Keratinocyte (primary cell): ENCODE results near the gene TMEM107. TPM values are rescaled to one million over a fixed set of nuclear protein-coding genes. Genes with fewer than 3 reads are reported as not detected.

Experiments
- DNase-seq: peaks from one replicate; pipeline ENCODE4 v3.0.0-alpha.2; 2011; ENCODE audit warnings: low read depth, missing footprints, low spot score
- FAIRE-seq: peaks from 2 replicates; lab custom pipeline; 2011; peaks lifted over from hg19 to GRCh38; lab: Jason Lieb, UNC
- H2AFZ ChIP-seq: 2 replicates; pipeline ENCODE4 v1.6.0; 2012; ENCODE audit warnings: low read length, control low read depth, inconsistent platforms; ENCODE audit not compliant: control insufficient read depth
- H3K27ac ChIP-seq: 2 replicates; pipeline ENCODE4 v1.5.1; 2011; ENCODE audit warnings: low read length; ENCODE audit not compliant: control insufficient read depth, insufficient read depth
- H3K27me3 ChIP-seq: 3 replicates; pipeline ENCODE4 v1.6.0; 2011; ENCODE audit warnings: low read length; ENCODE audit not compliant: control insufficient read depth, insufficient read depth; ENCODE audit errors: extremely low read depth
- H3K36me3 ChIP-seq, 2 experiments: 2 replicates in 1 of 2; 3 replicates in 1 of 2; pipeline ENCODE4 v1.5.1; 2011; ENCODE audit warnings: low read length in 2 of 2, mild to moderate bottlenecking in 1 of 2; ENCODE audit not compliant: control insufficient read depth in 2 of 2, insufficient read depth in 2 of 2; ENCODE audit errors: extremely low read depth in 1 of 2
- H3K4me1 ChIP-seq: 3 replicates; pipeline ENCODE4 v1.5.1; 2011; ENCODE audit warnings: low read length; ENCODE audit not compliant: control insufficient read depth, insufficient read depth; ENCODE audit errors: extremely low read depth
- H3K4me2 ChIP-seq: 3 replicates; pipeline ENCODE4 v1.6.0; 2011; ENCODE audit warnings: low read depth, low read length; ENCODE audit not compliant: control insufficient read depth, insufficient read depth; ENCODE audit errors: extremely low read depth
- H3K4me3 ChIP-seq, 3 experiments: fragments of 200-600 bp in 1 of 3; sonication (generic) in 1 of 3; 2 replicates in 2 of 3; 3 replicates in 1 of 3; pipeline ENCODE4 v1.5.1; 2011 to 2016; ENCODE audit warnings: low read length in 3 of 3, mild to moderate bottlenecking in 3 of 3, control low read depth in 2 of 3, inconsistent platforms in 1 of 3, low read depth in 1 of 3, mixed read lengths in 1 of 3, mixed run types in 1 of 3, moderate library complexity in 1 of 3; ENCODE audit not compliant: control insufficient read depth in 2 of 3, insufficient read depth in 2 of 3; ENCODE audit errors: extremely low read depth in 1 of 3
- H3K79me2 ChIP-seq: 2 replicates; pipeline ENCODE4 v1.6.0; 2012; ENCODE audit warnings: low read length; ENCODE audit not compliant: control insufficient read depth, insufficient read depth
- H3K9ac ChIP-seq: 3 replicates; pipeline ENCODE4 v1.6.0; 2011; ENCODE audit warnings: low read length; ENCODE audit not compliant: control insufficient read depth, insufficient read depth; ENCODE audit errors: extremely low read depth
- H3K9me1 ChIP-seq: 3 replicates; pipeline ENCODE4 v1.6.0; 2011; ENCODE audit warnings: low read length; ENCODE audit not compliant: control insufficient read depth, insufficient read depth; ENCODE audit errors: extremely low read depth
- H3K9me3 ChIP-seq: 2 replicates; pipeline ENCODE4 v1.5.1; 2012; ENCODE audit warnings: low read depth, low read length; ENCODE audit not compliant: control insufficient read depth
- H4K20me1 ChIP-seq: 3 replicates; pipeline ENCODE4 v1.6.0; 2011; ENCODE audit warnings: low read length; ENCODE audit not compliant: control insufficient read depth, insufficient read depth; ENCODE audit errors: extremely low read depth
- CTCF ChIP-seq, 3 experiments: IDR thresholded peaks in 1 of 3; conservative IDR thresholded peaks in 1 of 3; optimal IDR thresholded peaks in 1 of 3; 2 replicates in 2 of 3; 3 replicates in 1 of 3; pipeline versions ENCODE3 to v1.5.1; 2011; ENCODE audit warnings: low read length in 3 of 3, mild to moderate bottlenecking in 3 of 3, moderate library complexity in 2 of 3, control low read depth in 1 of 3, inconsistent platforms in 1 of 3; ENCODE audit not compliant: insufficient read depth in 2 of 3; ENCODE audit errors: extremely low read depth in 1 of 3
- EZH2 ChIP-seq: IDR thresholded peaks from one replicate; pipeline ENCODE4 v1.6.1; 2012; ENCODE audit warnings: inconsistent platforms, mild to moderate bottlenecking, low read length, moderate library complexity
- dilution Hi-C: fragments of 300-500 bp; cut with MboI; formaldehyde crosslinking; loops from one replicate; pipeline ENCODE4 v1.7.0; 2020; ENCODE audit warnings: low sequenced_read_pairs; ENCODE audit not compliant: extremely low pct_ligation_motif_present
- polyA plus RNA-seq, 5 experiments: library from polyadenylated mRNA; depleted of rRNA in 3 of 5; stranded (reverse) in 3 of 5; stranded (forward) in 1 of 5; unstranded in 1 of 5; fragments of >200 nt; gene quantifications; 1 replicate in 1 of 5; 2 replicates in 3 of 5; 3 replicates in 1 of 5; pipeline versions ENCODE4 v1.2.1 to v1.2.3, GENCODE V29; 2011 to 2012; ENCODE audit warnings: missing spikeins in 2 of 5, low read depth in 1 of 5, low replicate concordance in 1 of 5

The TMEM107 gene
- polyA plus RNA-seq, 1 donor (not counting 4 experiments of a cell fraction or from before 2014, with no cell fraction given): 19.0 TPM

- peak overlapping the region; percentile 92 for H3K4me2 ChIP-seq
- peak overlapping the region; percentile 1 to 93 (median 78) for H3K4me3 ChIP-seq
- H3K9me1 ChIP-seq: peaks cover 3% of the 10 kb centered on the region
- H3K4me1 ChIP-seq: peaks cover 42% of the 10 kb centered on the region
- no peaks in the 10 kb centered on the region for H3K79me2 ChIP-seq
- peaks cover 4% of the 10 kb centered on the region for H4K20me1 ChIP-seq
- H3K9ac ChIP-seq: peak overlapping the region; percentile 44
- DNase-seq: no peak
- H3K27ac ChIP-seq: no peak overlapping the region
- TF ChIP-seq CTCF (optimal IDR thresholded peaks at IDR 0.05 in 1 of 3, IDR thresholded peaks at IDR 0.05 in 1 of 3, conservative IDR thresholded peaks at IDR 0.05 in 1 of 3; ENCODE audit: extremely low read depth in 1 of 3, insufficient read depth in 2 of 3, low read length in 3 of 3) (no peak), EZH2 (no peak)
- H3K27me3 ChIP-seq: peaks cover 26% of the 10 kb centered on the region
- H3K36me3 ChIP-seq: no peaks in the 10 kb centered on the region
- no peaks in the 10 kb centered on the region for H3K9me3 ChIP-seq
- no peak for FAIRE-seq
- dilution Hi-C loops: no loop called here
- peak overlapping the region; percentile 30 for H2AFZ ChIP-seq
Measured at GRCh38 chr17:8124350-8125153, 51.6 kb downstream of the TMEM107 start.

GRCh38 chr17:8123695-8124349 lies 52.4 kb downstream of the TMEM107 start, which contains the start of gene HES7:
Gene HES7 (minus strand): TSS chr17:8124106. CDS start chr17:8124084, 22 bp downstream.
- peak within 1 kb of the TSS; percentile 92 for H3K4me2 ChIP-seq
- peaks cover 3% of the 10 kb centered on the region for H3K9me1 ChIP-seq
- peaks cover 42% of the 10 kb centered on the region for H3K4me1 ChIP-seq
- no peaks in the 10 kb centered on the region for H3K9me3 ChIP-seq
- dilution Hi-C loops: no loop called here
- TF ChIP-seq CTCF (optimal IDR thresholded peaks at IDR 0.05 in 1 of 3, IDR thresholded peaks at IDR 0.05 in 1 of 3, conservative IDR thresholded peaks at IDR 0.05 in 1 of 3; ENCODE audit: extremely low read depth in 1 of 3, insufficient read depth in 2 of 3, low read length in 3 of 3) (no peak), EZH2 (peak; percentile 7)
- H4K20me1 ChIP-seq: peaks cover 4% of the 10 kb centered on the region
- no peaks in the 10 kb centered on the region for H3K79me2 ChIP-seq
- H3K27ac ChIP-seq: no peak within 1 kb of the TSS
- H3K4me3 ChIP-seq: peak within 1 kb of the TSS; percentile 49 to 93 (median 78)
- H3K9ac ChIP-seq: peak within 1 kb of the TSS; percentile 69
- H2AFZ ChIP-seq: peak within 1 kb of the TSS; percentile 78
- H3K36me3 ChIP-seq: no peaks in the 10 kb centered on the region
- DNase-seq: no peak
- H3K27me3 ChIP-seq: peaks cover 26% of the 10 kb centered on the region
- no peak for FAIRE-seq
